ENCODE results near the gene ZNF669. TPM values are rescaled to one million over a fixed set of nuclear protein-coding genes. Genes with fewer than 3 reads are reported as not detected.

Gene ZNF669
- total RNA-seq, 1 experiment from 2014 or later: 19.5 TPM

DNA sequence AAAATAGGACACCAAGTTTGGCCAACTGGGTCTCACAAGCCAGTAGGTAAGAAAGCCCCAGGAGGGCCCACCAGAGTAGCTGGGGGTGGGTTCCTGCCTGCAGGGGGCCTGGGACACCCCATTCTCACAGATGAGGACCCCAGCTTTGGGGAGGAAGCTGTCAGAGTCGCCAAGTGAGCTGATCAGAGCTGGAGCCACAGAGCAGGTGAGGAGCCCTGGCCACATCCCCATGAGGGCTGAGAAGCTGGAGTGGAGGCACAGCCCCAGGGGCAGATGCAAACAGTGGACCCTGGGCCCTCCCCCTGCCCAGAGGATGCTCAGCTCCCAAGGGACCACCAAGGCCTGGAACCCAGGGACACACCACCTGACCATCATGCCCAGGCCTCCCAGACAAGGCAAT lies 16.9 kb downstream of the ZNF669 start:
- no peak overlapping the region for H3K23ac ChIP-seq (ENCODE audit: insufficient read length, low read depth, low read length)
- no peak for DNase-seq
- no peak overlapping the region; the same call in 1 of the 2 replicates for H3K14ac ChIP-seq (ENCODE audit: insufficient read depth, low read length)
- no peak overlapping the region for H2BK5ac ChIP-seq (ENCODE audit: insufficient read length, low read length)
- no peak overlapping the region for H3K4me3 Mint-ChIP-seq
- peaks cover 4% of the 10 kb centered on the region for H3K27me3 Mint-ChIP-seq (ENCODE audit: low read depth)
- no peak overlapping the region for H3K27ac Mint-ChIP-seq
- H3K18ac ChIP-seq (ENCODE audit: insufficient read length, low read depth, low read length): no peak overlapping the region
- no peak overlapping the region for H3K4me2 ChIP-seq (ENCODE audit: insufficient read depth, insufficient read length, low read length)
- H3K4me1 ChIP-seq (ENCODE audit: insufficient read depth, low read length): no peaks in the 10 kb centered on the region; the same call in 1 of the 2 replicates
- TF ChIP-seq, protein P1, sequence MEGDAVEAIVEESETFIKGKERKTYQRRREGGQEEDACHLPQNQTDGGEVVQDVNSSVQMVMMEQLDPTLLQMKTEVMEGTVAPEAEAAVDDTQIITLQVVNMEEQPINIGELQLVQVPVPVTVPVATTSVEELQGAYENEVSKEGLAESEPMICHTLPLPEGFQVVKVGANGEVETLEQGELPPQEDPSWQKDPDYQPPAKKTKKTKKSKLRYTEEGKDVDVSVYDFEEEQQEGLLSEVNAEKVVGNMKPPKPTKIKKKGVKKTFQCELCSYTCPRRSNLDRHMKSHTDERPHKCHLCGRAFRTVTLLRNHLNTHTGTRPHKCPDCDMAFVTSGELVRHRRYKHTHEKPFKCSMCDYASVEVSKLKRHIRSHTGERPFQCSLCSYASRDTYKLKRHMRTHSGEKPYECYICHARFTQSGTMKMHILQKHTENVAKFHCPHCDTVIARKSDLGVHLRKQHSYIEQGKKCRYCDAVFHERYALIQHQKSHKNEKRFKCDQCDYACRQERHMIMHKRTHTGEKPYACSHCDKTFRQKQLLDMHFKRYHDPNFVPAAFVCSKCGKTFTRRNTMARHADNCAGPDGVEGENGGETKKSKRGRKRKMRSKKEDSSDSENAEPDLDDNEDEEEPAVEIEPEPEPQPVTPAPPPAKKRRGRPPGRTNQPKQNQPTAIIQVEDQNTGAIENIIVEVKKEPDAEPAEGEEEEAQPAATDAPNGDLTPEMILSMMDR (conservative IDR thresholded peaks at IDR 0.05): no peak
- H3K9me3 Mint-ChIP-seq: peaks cover 8 to 12% of the 10 kb centered on the region in 2 experiments; a peak in 4 of 5 replicates
- no peaks in the 10 kb centered on the region for H3K9me3 ChIP-seq (ENCODE audit: control insufficient read depth, low read depth, low read length)
- H2BK15ac ChIP-seq (ENCODE audit: low read depth, low read length): no peak overlapping the region
- H2BK20ac ChIP-seq (ENCODE audit: low read depth, low read length, poor library complexity, severe bottlenecking): no peak overlapping the region
- H2BK120ac ChIP-seq (ENCODE audit: low read depth, low read length, poor library complexity, severe bottlenecking): no peak overlapping the region
- H3K4me1 Mint-ChIP-seq: peaks cover 12 to 19% of the 10 kb centered on the region in 2 experiments
- H3K79me2 ChIP-seq (ENCODE audit: insufficient read depth, low read length): no peaks in the 10 kb centered on the region
- no peak overlapping the region for H3K56ac ChIP-seq (ENCODE audit: insufficient read length, low read depth, low read length)
- no peaks in the 10 kb centered on the region for H4K20me1 ChIP-seq (ENCODE audit: control insufficient read depth, insufficient read depth, insufficient read length)
- no peak overlapping the region for H4K91ac ChIP-seq (ENCODE audit: insufficient read length, low read depth, low read length)
- H3T11ph ChIP-seq (ENCODE audit: low read length): no peak overlapping the region
- H2AFZ ChIP-seq (ENCODE audit: low read length): no peak overlapping the region
- no peak overlapping the region for H3K4ac ChIP-seq (ENCODE audit: low read depth, low read length)
- H4K8ac ChIP-seq (replicated peaks; ENCODE audit: insufficient read length, low read depth, low read length): no peak overlapping the region
- H3K79me1 ChIP-seq (ENCODE audit: insufficient read depth, low read depth, low read length, poor library complexity, severe bottlenecking): no peaks in the 10 kb centered on the region
- H2AK5ac ChIP-seq (ENCODE audit: insufficient read length, low read length): no peak overlapping the region
- H3K36me3 Mint-ChIP-seq (ENCODE audit: insufficient read depth in 1 of 3, low read depth in 3 of 3): no peaks in the 10 kb centered on the region; a peak in 1 of 7 replicates
- no CpG with 5 or more reads among the region's 1 CpG for WGBS (ENCODE audit: extremely low coverage, insufficient read length, low lambda C conversion rate)
- no peak overlapping the region for H3K27ac ChIP-seq (ENCODE audit: insufficient read length, low read depth, low read length)
- H2BK12ac ChIP-seq (ENCODE audit: insufficient read length, low read depth, low read length): no peak overlapping the region
- no peaks in the 10 kb centered on the region for H3K27me3 ChIP-seq (ENCODE audit: insufficient read depth, low read length)
- no peaks in the 10 kb centered on the region for H3K23me2 ChIP-seq (ENCODE audit: insufficient read length, low read depth, low read length, poor library complexity, severe bottlenecking)
- no peak overlapping the region for H4K5ac ChIP-seq (ENCODE audit: insufficient read length, low read depth, low read length)
- no peak overlapping the region for H3K9ac ChIP-seq (ENCODE audit: extremely low read depth, insufficient read length, low read length)

Measured in H9 (cell line).